Tongue (tissue), 2 donors: ENCODE measurements around the gene SIRPG. TPM values are rescaled to one million over a fixed set of nuclear protein-coding genes. Genes with fewer than 3 reads are reported as not detected.
"Not testable (repeated sequence)": the region's sequence is repeated elsewhere in the genome, so short reads cannot be mapped to it uniquely, and the experiment has no call there.

Experiments used
- DNase-seq: peaks from one replicate; pipeline ENCODE4 v3.0.0-alpha.2; 2015
- total RNA-seq: library from RNA; depleted of rRNA; stranded (reverse); fragments of >200 nt; gene quantifications from one replicate; pipeline ENCODE4 v1.2.3, GENCODE V29; 2014

Gene SIRPG
- not detected for total RNA-seq

GRCh38 chr20:1657556-1658334, at the start of gene SIRPG:
TSS of gene SIRPG (minus strand) at chr20:1657779. CDS start at chr20:1657714, 65 bp downstream.
- DNase-seq, result no peak

GRCh38 chr20:1706887-1707286, 49.3 kb upstream of the SIRPG start:
- not testable (repeated sequence) for DNase-seq

GRCh38 chr20:1706079-1706478, 48.5 kb upstream of the SIRPG start:
- DNase-seq, result no peak

DNA sequence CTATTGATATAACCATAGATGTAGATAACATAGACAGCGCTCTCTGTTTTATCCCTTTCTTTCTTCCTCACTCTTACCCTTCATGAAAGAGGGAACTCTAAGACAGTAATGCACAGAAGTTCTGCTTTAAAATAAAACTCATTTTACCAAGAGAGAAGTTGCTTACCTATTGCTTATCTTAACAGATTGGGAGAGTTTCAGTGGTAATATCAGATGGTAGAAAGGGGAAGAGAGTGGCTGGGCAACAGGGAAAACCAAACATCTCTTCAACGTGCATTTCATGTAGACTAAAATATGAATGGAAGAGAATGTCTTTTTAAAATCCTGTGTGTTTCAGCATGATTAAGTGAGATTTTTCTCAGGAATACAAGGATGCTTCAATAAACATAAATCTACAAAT, 45.3 kb upstream of the SIRPG start:
- DNase-seq, result no peak

- DNase-seq, result no peak
Observed at GRCh38 chr20:1702328-1702727, 44.7 kb upstream of the SIRPG start.

- no peak for DNase-seq
Observed at GRCh38 chr20:1700990-1701389, 43.4 kb upstream of the SIRPG start.

GRCh38 chr20:1697592-1697991, 40.0 kb upstream of the SIRPG start:
- DNase-seq, result no peak

- no peak for DNase-seq
Observed at GRCh38 chr20:1696521-1697209, 39.1 kb upstream of the SIRPG start.

GRCh38 chr20:1694672-1695071, 37.1 kb upstream of the SIRPG start:
- DNase-seq, result no peak

DNA sequence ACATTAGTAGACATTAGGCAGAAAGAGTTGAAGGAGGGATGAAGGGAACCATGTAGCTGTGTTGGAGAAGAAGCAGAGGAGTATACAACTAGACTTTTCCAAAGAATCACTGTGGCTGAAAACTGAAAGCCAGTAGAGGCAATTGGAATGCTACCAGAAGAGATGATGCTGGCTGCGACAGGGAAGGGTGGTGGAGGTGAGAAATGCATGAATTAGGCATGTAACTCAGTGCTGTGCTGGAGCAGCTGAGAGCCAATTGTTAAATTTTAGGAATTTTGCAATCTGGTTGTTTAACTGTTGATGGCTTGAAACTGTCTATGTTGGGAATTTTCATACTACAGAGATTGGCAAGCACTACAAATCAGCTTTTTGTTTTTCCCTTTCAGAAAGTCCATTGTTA, 35.8 kb upstream of the SIRPG start:
- DNase-seq, result no peak

- no peak for DNase-seq
Observed at GRCh38 chr20:1689721-1690120, 32.1 kb upstream of the SIRPG start.

DNA sequence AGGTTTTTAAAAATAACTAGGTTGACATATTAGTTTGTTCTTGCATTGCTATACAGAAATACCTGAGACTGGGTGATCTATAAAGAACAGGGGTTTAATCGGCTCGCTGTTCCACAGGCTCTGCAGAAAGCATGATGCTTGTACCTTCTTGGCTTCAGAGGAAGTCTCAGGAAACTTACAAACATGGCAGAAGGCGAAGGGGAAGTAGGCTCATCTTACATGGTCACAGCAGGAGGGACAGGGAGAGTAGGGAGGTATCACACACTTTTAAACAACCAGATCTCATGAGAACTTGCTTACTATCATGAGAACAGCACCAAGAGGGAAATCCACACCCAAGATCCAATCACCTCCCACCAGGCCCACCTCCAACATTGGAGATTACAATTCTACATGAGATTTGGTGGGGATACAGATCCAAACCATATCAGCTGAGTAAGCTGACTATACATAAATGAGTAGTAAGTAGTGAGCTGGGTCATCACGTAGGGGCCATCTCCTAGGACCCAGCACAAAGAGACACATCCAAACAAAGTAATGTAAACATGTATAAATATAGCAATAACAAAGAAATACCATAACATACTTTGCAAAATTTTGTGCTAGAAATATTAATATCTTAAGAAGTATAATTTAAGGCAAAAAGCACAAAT, 31.4 kb upstream of the SIRPG start:
- no peak for DNase-seq

GRCh38 chr20:1687053-1687452, 29.5 kb upstream of the SIRPG start:
- DNase-seq, result no peak

- no peak for DNase-seq
Observed at GRCh38 chr20:1686151-1686748, 28.7 kb upstream of the SIRPG start.

- no peak for DNase-seq
Observed at GRCh38 chr20:1685304-1686052, 27.9 kb upstream of the SIRPG start.

DNA sequence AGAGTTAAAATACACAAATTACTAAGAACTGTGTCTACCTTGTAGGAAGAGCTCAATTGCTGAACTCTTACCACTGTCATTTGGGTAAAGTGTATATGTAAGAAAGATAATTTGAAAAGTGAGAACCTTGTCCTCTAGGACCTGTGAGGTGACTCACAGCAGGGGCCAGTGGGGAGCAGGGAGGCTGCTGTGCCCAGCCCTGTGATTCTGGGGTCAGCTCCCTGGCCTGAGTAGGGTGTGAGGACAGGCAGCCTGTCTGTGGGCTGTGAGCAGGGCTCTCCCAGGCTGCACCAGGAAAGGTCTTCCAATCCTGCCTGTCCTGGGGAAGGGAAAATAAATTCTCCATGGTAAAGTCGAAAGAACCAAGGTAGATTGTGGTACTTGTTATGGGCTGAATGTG, 27.3 kb upstream of the SIRPG start:
- no peak for DNase-seq

DNA sequence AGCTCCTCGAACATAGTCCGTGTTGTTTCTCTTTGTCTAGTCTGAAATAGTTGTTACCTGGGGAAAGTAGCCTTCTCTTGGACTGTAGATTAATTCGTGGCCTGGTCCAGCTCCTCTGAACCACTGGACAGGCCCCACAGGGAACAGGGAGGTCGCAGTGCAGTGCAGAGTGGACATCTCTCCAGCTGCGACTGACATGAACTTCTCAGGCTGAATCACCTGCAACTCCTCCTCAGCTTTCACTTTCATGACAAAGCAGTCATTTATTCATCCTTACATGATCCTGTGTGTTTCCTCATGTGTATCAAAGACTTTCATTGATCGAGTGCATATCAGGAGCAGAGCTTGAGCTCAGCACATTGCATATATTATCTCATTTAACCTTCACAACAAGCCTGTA, 19.1 kb upstream of the SIRPG start:
- no peak for DNase-seq

- no peak for DNase-seq
Observed at GRCh38 chr20:1674990-1675780, 17.6 kb upstream of the SIRPG start.

DNA sequence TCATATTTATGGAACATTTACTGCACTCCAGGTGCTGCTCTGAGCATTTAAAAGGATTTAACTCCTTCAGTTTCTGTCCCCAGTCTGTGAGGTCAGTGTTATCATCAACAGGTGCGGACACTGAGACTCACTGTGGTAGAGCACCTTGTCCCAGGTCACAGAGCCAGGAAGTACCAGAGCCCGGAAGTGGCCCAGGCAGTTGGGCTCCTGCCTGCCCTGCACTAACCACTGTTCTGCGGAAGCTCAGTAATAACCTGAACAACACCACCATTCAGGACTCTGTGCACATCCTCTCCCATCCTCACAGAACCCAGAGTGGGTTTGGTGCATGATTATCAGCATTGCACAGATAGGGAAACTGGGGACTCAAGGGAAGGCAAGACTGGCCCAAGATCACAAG, 16.8 kb upstream of the SIRPG start:
- DNase-seq, result no peak

DNA sequence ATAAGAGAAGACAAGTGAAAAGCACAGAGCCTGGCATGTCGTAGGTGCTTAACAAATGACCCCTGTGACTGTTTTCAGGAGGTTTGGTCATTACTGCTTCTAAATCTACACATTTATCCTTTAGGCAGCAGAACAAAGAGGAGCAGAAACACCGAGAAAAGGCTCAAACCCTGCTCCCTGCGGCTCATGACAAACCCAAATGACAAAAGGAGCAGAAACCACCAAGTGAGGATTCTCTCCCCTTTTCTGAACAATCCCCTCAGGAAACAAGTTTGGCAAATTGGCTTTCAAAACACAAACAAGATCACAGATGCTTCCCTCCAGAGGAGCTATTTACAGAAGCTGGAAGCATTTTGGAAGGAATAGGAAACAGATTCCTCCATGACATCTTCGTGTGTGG, 15.8 kb upstream of the SIRPG start:
- DNase-seq, result no peak

DNA sequence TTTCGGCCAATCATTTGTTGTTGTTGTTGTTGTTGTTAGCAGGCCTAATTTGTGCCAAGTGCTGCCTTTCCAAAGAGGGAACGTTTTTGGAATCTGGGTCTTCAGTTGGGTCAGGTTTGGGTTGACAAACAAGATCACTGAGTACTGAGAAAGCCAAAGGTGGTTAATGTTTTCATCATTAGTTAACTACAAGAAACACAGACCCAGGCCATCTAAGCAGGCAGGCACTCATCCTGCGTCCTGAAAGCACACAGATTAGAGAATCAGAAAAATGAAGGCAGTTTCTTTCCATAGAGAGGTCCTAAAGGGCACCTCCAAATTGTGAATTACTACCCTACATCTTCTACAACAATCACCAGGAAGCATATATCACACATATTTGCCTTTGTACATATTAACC, 15.1 kb upstream of the SIRPG start:
- DNase-seq, result no peak
